ENCODE data around the gene FASN.

GRCh38 chr17:82049106-82049505 lies 48.9 kb downstream of the FASN start:
- no peak for TF ChIP-seq CTCF (IDR thresholded peaks at IDR 0.05; ENCODE audit: insufficient read depth, low read length, poor library complexity, severe bottlenecking)
- no peak for TF ChIP-seq EZH2phosphoT487 (conservative IDR thresholded peaks at IDR 0.05; ENCODE audit: low read length)

All from SU-DHL-6 (cell line).